Measurements from ENCODE around the gene KCNIP2. TPM values are rescaled to one million over a fixed set of nuclear protein-coding genes. Genes with fewer than 3 reads are reported as not detected.

The KCNIP2 gene
- total and polyA plus RNA-seq, 2 of the 13 experiments (the other 11 are each of a cell fraction or from before 2014, with no cell fraction given), result 0.42 to 0.70 TPM

DNA sequence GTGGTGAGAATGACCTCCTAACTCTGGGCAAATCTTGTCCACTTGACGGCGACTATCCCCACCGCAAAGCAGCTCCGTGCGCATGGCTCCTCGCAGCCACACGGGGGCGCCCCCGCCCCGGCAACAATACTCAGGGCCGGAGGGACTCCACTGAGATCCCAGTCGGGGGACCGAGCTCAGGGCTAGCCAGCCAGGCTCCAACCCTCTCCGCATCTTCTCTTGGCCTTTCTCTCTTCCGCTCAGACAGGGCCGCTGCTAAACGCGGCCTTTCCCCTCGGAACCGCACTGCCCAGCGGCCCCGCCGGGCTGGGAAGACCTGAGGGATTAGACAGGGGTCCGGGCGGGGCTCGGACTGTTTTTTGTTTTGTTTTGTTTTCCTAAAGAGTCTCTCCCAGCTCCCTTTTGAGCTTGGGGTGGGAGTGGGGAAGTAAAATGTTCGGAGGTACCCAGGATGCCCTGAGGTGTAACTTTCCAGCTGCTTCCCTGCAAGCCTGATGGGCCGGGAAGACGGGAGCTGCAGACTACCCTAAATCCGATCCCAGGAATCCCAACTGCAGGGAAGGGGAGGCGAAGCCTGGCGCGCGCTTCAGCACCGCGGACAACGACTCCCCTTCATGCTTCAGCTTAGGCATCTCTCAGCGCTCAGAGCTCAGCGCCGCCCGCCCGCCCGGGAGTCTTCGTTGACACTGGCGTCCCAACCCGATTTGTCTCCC is 2.7 kb downstream of the KCNIP2 start (continued):
- TF ChIP-seq HIVEP1 (CRISPR knock-in tag; IDR thresholded peaks at IDR 0.05) (no peak), FOXC1 (CRISPR knock-in tag; IDR thresholded peaks at IDR 0.05; ENCODE audit: borderline replicate concordance) (peak; percentile 76; the same call in 1 of the 2 replicates), CBX1 (IDR thresholded peaks at IDR 0.05; ENCODE audit: low read depth) (no peak)
- TF ChIP-seq, protein P1, sequence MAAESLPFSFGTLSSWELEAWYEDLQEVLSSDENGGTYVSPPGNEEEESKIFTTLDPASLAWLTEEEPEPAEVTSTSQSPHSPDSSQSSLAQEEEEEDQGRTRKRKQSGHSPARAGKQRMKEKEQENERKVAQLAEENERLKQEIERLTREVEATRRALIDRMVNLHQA (CRISPR knock-in tag; IDR thresholded peaks at IDR 0.05), result no peak

DNA sequence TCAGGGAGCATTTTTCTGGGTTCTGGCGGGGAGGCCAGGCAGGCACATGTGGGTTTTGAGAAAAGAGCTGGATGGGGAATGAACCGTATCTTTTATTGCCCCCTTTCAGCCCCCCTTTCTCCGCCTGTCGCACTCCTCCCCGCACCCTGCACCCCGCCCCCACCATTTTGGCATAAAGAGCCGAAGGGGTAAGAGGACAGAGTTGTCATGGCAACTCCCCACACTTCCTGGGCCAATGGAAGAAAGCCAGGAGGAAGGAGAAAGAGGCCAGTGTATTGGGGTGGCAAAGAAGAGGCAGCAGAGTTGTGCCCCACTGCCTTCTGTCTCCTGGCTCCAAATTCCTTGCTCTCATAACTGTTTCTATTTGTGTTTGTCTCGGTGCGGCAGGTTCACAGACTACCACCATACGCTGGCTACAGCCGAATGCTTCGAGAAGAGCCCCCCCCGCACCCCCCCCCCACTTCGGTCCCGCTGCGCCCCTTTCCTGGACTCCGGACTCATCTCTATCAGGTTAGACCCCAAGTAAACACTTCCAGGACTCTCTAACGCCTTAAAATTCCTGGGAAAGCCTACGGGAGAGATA is 3.4 kb downstream of the KCNIP2 start:
- ChIA-PET CTCF (ENCODE audit: low intra/inter-chr PET ratio, low total read pairs) (interaction anchor here (0.9 to 1.8 kb wide), 3 partner anchors 170 to 233 kb away, joined by 3 to 10 read pairs (median 5); no protein-coding TSS in a partner anchor), POLR2A (interaction anchor here (1.5 to 2.1 kb wide), 2 partner anchors 22 to 170 kb away, joined by 5 to 17 read pairs; partner anchors contain the start of gene OGA)
- Histone ChIP-seq H3K79me2 (ENCODE audit: insufficient read depth, low read length) (no peaks in the 10 kb centered on the region), H3K27me3 (ENCODE audit: control insufficient read depth in 1 of 2, insufficient read depth in 2 of 2, low read length in 2 of 2) (no peaks in the 10 kb centered on the region), H2AFZ (ENCODE audit: low read length) (no peak overlapping the region), H3K4me1 (ENCODE audit: insufficient read depth, low read length) (peaks cover 33% of the 10 kb centered on the region), H3K4me3 (replicated peaks in 1 of 3; ENCODE audit: insufficient read depth in 1 of 3, low read depth in 2 of 3, low read length in 3 of 3) (peak overlapping the region in 2 of 3 experiments; percentile 46 to 49; a peak in 2 of 6 replicates), H3K27ac (ENCODE audit: extremely low read length, insufficient read depth, low read length) (no peak overlapping the region), H3K9me3 (ENCODE audit: low read length) (no peaks in the 10 kb centered on the region), H3K4me2 (ENCODE audit: low read depth, low read length) (peak overlapping the region; percentile 72), H3K9ac (ENCODE audit: insufficient read depth, low read depth, low read length) (no peak overlapping the region), H3K36me3 (replicated peaks in 1 of 2; ENCODE audit: control insufficient read depth in 1 of 2, insufficient read depth in 2 of 2, low read length in 2 of 2) (0 out of 5 replicates have a peak, but pooled peaks cover 0 to under 1% of the 10 kb centered on the region in 2 experiments), H4K20me1 (ENCODE audit: insufficient read depth, low read length) (peaks cover 16% of the 10 kb centered on the region; the same call in 1 of the 2 replicates)
- no peak for ATAC-seq
- FAIRE-seq, result no peak
- no peak for DNase-seq (ENCODE audit: low spot score)
- TF ChIP-seq ZNF383 (CRISPR knock-in tag; IDR thresholded peaks at IDR 0.05; ENCODE audit: borderline replicate concordance) (no peak), MXI1 (IDR thresholded peaks at IDR 0.05; ENCODE audit: borderline replicate concordance, low read depth, low read length) (0 out of 3 replicates have a peak, but pooled peaks have one; percentile 4)
- WGBS (ENCODE audit: low lambda C conversion rate), result 42% methylated on average over 19 of the region's 19 CpGs
- no TSS peak for BruUV-seq (replicated peaks)
- in situ Hi-C loops (cut with HindIII; ENCODE audit: extremely low pct_ligation_motif_present, low pct_unique_long_range_greater_than_20kb) (loop anchor here (5.0 kb wide), 1 partner anchor 172 kb away; no protein-coding TSS in a partner anchor), intact Hi-C loops (cut with micrococcal nuclease; ENCODE audit: unreplicated experiment) (loop anchor here (1.0 kb wide), 1 partner anchor 169 kb away; no protein-coding TSS in a partner anchor)
